B cell (primary cell): ENCODE data around the gene NUAK1. TPM values are rescaled to one million over a fixed set of nuclear protein-coding genes. Genes with fewer than 3 reads are reported as not detected.

Experiments
- ATAC-seq: fragments of 200-7000 bp; cut with Tn5 transposase; one replicate; pipeline ENCODE4 v1.10.0; 2021; ENCODE audit warnings: low read depth, mild to moderate bottlenecking, moderate number of reproducible peaks, moderate library complexity
- CTCF ChIA-PET: fragments of 350-600 bp; sonication (Branson Sonifier 250); formaldehyde crosslinking; loops from one replicate; lab custom pipeline; 2021; ENCODE audit warnings: antibody characterized with exemption, inconsistent platforms; lab: Charles Lee
- POLR2A ChIA-PET: fragments of 350-600 bp; sonication (Branson Sonifier 250); formaldehyde crosslinking; loops from one replicate; lab custom pipeline; 2021; ENCODE audit warnings: antibody characterized with exemption; lab: Charles Lee
- DNase-seq: peaks from one replicate; pipeline ENCODE4 v3.0.0; 2013
- H2AFZ ChIP-seq: 2 replicates; pipeline ENCODE4 v1.6.1; 2012; ENCODE audit warnings: mild to moderate bottlenecking, low read depth, low read length; ENCODE audit not compliant: insufficient read depth, poor library complexity, severe bottlenecking
- H3K27ac ChIP-seq, 2 donors: 1 replicate in 1 of 2; 2 replicates in 1 of 2; pipeline ENCODE4 v1.5.1; 2012 to 2013; ENCODE audit warnings: low read length in 2 of 2, mild to moderate bottlenecking in 2 of 2, moderate library complexity in 1 of 2
- H3K27me3 ChIP-seq, 4 experiments: fragments of 200-600 bp in 1 of 4; sonication (generic) in 1 of 4; replicated peaks in 1 of 4; 1 replicate in 2 of 4; 2 replicates in 2 of 4; pipeline versions ENCODE4 v1.6.1 to v1.7.0; 2013 to 2016; ENCODE audit warnings: low read length in 3 of 4, mild to moderate bottlenecking in 2 of 4, mixed read lengths in 1 of 4, moderate library complexity in 1 of 4; ENCODE audit not compliant: insufficient read depth in 4 of 4, control insufficient read depth in 3 of 4; ENCODE audit errors: control extremely low read depth in 1 of 4
- H3K36me3 ChIP-seq, 2 experiments: replicated peaks in 1 of 2; 1 replicate in 1 of 2; 2 replicates in 1 of 2; pipeline versions ENCODE4 v1.6.1 to v1.7.1; 2013; ENCODE audit warnings: low read length in 1 of 2; ENCODE audit not compliant: insufficient read depth in 2 of 2, control insufficient read depth in 1 of 2; ENCODE audit errors: control extremely low read depth in 1 of 2, extremely low read depth in 1 of 2
- H3K4me1 ChIP-seq, 2 donors: fragments of 200-600 bp in 1 of 2; sonication (generic) in 1 of 2; 1 replicate in 1 of 2; 2 replicates in 1 of 2; pipeline versions ENCODE4 v1.5.1 to v1.6.1; 2013 to 2017; ENCODE audit warnings: low read length in 2 of 2; ENCODE audit not compliant: control insufficient read depth in 2 of 2, insufficient read depth in 2 of 2
- H3K4me2 ChIP-seq: replicated peaks from 2 replicates; pipeline ENCODE3; 2012; ENCODE audit warnings: mild to moderate bottlenecking, low read depth, low read length; ENCODE audit not compliant: poor library complexity, severe bottlenecking
- H3K4me3 ChIP-seq, 5 experiments: fragments of 200-600 bp in 1 of 5; sonication (generic) in 1 of 5; 1 replicate in 3 of 5; 2 replicates in 2 of 5; pipeline versions ENCODE4 v1.5.1 to v1.7.0; 2011 to 2016; ENCODE audit warnings: low read length in 4 of 5, mild to moderate bottlenecking in 4 of 5, low read depth in 2 of 5, control low read depth in 1 of 5, moderate library complexity in 1 of 5; ENCODE audit not compliant: insufficient read depth in 1 of 5; ENCODE audit errors: control extremely low read depth in 1 of 5, extremely low read depth in 1 of 5
- H3K79me2 ChIP-seq: fragments of 200-600 bp; sonication (generic); one replicate; pipeline ENCODE4 v1.6.0; 2016; ENCODE audit warnings: low read length; ENCODE audit not compliant: control insufficient read depth, insufficient read depth
- H3K9ac ChIP-seq: fragments of 200-600 bp; sonication (generic); 2 replicates; pipeline ENCODE4 v1.6.1; 2017; ENCODE audit warnings: mild to moderate bottlenecking, low read length, moderate library complexity
- H3K9me3 ChIP-seq, 3 donors: one replicate each; pipeline versions ENCODE4 v1.6.1 to v1.7.1; 2013; ENCODE audit warnings: low read length in 2 of 3; ENCODE audit not compliant: control insufficient read depth in 2 of 3, insufficient read depth in 1 of 3; ENCODE audit errors: control extremely low read depth in 1 of 3
- H4K20me1 ChIP-seq: 2 replicates; pipeline ENCODE4 v1.6.0; 2012; ENCODE audit warnings: mild to moderate bottlenecking, low read length; ENCODE audit not compliant: insufficient read depth, control insufficient read depth, poor library complexity, severe bottlenecking
- H3K27ac Mint-ChIP-seq: one replicate; pipeline ENCODE4 v1.8.0; 2021; ENCODE audit warnings: mixed read lengths
- H3K27me3 Mint-ChIP-seq: one replicate; pipeline ENCODE4 v1.8.0; 2021; ENCODE audit warnings: mixed read lengths
- H3K4me1 Mint-ChIP-seq: one replicate; pipeline ENCODE4 v1.8.0; 2021; ENCODE audit warnings: mixed read lengths
- H3K4me3 Mint-ChIP-seq: one replicate; pipeline ENCODE4 v1.8.0; 2021; ENCODE audit warnings: mixed read lengths
- H3K9me3 Mint-ChIP-seq: one replicate; pipeline ENCODE4 v1.8.0; 2022; ENCODE audit warnings: mixed read lengths; ENCODE audit not compliant: insufficient read depth
- EZH2 ChIP-seq: IDR thresholded peaks from 2 replicates; pipeline ENCODE4 v1.6.1; 2012; ENCODE audit warnings: borderline replicate concordance, low read depth, mild to moderate bottlenecking, moderate library complexity, low read length; ENCODE audit not compliant: insufficient read depth, poor library complexity, severe bottlenecking
- WGBS: methylation state at CpG from one replicate; pipeline ENCODE4 v1.1.5; 2013; ENCODE audit warnings: missing lambda C conversion rate; ENCODE audit not compliant: insufficient coverage; 5-methylcytosine and 5-hydroxymethylcytosine counted together
- intact Hi-C: fragments of 100-400 bp; cut with micrococcal nuclease; formaldehyde crosslinking; loops from one replicate; pipeline ENCODE4 v1.10.0; 2022
- polyA plus RNA-seq: library from polyadenylated mRNA; depleted of rRNA; stranded (reverse); fragments of >200 nt; gene quantifications from 2 replicates; pipeline ENCODE4 v1.2.3, GENCODE V29; 2012
- total RNA-seq, 2 donors: library from RNA; stranded (reverse); fragments of 120-200 nt in 1 of 2; gene quantifications; 1 replicate in 1 of 2; 2 replicates in 1 of 2; pipeline versions ENCODE4 v1.2.3 to v1.2.4, GENCODE V29; 2013 to 2022
- TF ChIP-seq, protein P1 (sequence below): fragments of 200-600 bp; IDR thresholded peaks from one replicate; pipeline ENCODE4 v1.8.0; 2022; ENCODE audit warnings: antibody characterized with exemption, mild to moderate bottlenecking

NUAK1 gene
- total and polyA plus RNA-seq, 2 donors (not counting 1 experiment from before 2014, with no cell fraction given), result not detected

- H4K20me1 ChIP-seq, result no peaks in the 10 kb centered on the region
- no peak overlapping the region for H3K27ac ChIP-seq
- no peaks in the 10 kb centered on the region for H3K79me2 ChIP-seq
- Mint-ChIP-seq H3K9me3 (no peaks in the 10 kb centered on the region), H3K4me1 (no peaks in the 10 kb centered on the region), H3K27ac (no peak overlapping the region), H3K4me3 (no peak overlapping the region), H3K27me3 (peaks cover 3% of the 10 kb centered on the region)
- H3K27me3 ChIP-seq, result peaks cover 0 to 2% (median 0%) of the 10 kb centered on the region in 4 experiments
- POLR2A ChIA-PET, result no interaction called here
- H3K9ac ChIP-seq, result no peak overlapping the region
- H3K9me3 ChIP-seq, result peaks cover 0 to 16% (median 0%) of the 10 kb centered on the region in 3 donors
- H3K36me3 ChIP-seq, result no peaks in the 10 kb centered on the region
- DNase-seq (no peak), ATAC-seq (no peak)
- H3K4me3 ChIP-seq, result no peak overlapping the region
- H3K4me2 ChIP-seq, result no peak overlapping the region
- CTCF ChIA-PET, result no interaction called here
- TF ChIP-seq, protein P1, sequence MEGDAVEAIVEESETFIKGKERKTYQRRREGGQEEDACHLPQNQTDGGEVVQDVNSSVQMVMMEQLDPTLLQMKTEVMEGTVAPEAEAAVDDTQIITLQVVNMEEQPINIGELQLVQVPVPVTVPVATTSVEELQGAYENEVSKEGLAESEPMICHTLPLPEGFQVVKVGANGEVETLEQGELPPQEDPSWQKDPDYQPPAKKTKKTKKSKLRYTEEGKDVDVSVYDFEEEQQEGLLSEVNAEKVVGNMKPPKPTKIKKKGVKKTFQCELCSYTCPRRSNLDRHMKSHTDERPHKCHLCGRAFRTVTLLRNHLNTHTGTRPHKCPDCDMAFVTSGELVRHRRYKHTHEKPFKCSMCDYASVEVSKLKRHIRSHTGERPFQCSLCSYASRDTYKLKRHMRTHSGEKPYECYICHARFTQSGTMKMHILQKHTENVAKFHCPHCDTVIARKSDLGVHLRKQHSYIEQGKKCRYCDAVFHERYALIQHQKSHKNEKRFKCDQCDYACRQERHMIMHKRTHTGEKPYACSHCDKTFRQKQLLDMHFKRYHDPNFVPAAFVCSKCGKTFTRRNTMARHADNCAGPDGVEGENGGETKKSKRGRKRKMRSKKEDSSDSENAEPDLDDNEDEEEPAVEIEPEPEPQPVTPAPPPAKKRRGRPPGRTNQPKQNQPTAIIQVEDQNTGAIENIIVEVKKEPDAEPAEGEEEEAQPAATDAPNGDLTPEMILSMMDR, result no peak
- no peak for TF ChIP-seq EZH2
- WGBS, result 91% methylated on average over 3 of the region's 3 CpGs
- intact Hi-C loops, result no loop called here
- H3K4me1 ChIP-seq, result no peaks in the 10 kb centered on the region
- H2AFZ ChIP-seq, result no peak overlapping the region
Observed at GRCh38 chr12:106068296-106068695, 70.5 kb downstream of the NUAK1 start.

- CTCF ChIA-PET, result no interaction called here
- no peaks in the 10 kb centered on the region for H3K9me3 Mint-ChIP-seq
- WGBS, result 91% methylated on average over 15 of the region's 15 CpGs
- no peak for TF ChIP-seq EZH2
- TF ChIP-seq, protein P1, result no peak
- intact Hi-C loops, result no loop called here
- no peaks in the 10 kb centered on the region for H3K4me1 ChIP-seq
- H3K27me3 ChIP-seq, result no peaks in the 10 kb centered on the region
- H3K4me3 ChIP-seq, result no peak overlapping the region
- no peaks in the 10 kb centered on the region for H3K36me3 ChIP-seq
- no peaks in the 10 kb centered on the region for H3K27me3 Mint-ChIP-seq
- no peak overlapping the region for H3K4me2 ChIP-seq
- H3K9ac ChIP-seq, result no peak overlapping the region
- no peaks in the 10 kb centered on the region for H4K20me1 ChIP-seq
- H3K27ac Mint-ChIP-seq, result no peak overlapping the region
- no peaks in the 10 kb centered on the region for H3K4me1 Mint-ChIP-seq
- POLR2A ChIA-PET, result no interaction called here
- H3K79me2 ChIP-seq, result no peaks in the 10 kb centered on the region
- no peak overlapping the region for H2AFZ ChIP-seq
- ATAC-seq (no peak), DNase-seq (no peak)
- H3K4me3 Mint-ChIP-seq, result no peak overlapping the region
- no peak overlapping the region for H3K27ac ChIP-seq
- peaks cover 0 to 16% (median 0%) of the 10 kb centered on the region in 3 donors for H3K9me3 ChIP-seq
Observed at GRCh38 chr12:106067606-106068205, 71.0 kb downstream of the NUAK1 start.
